Mesodermal cell (in vitro differentiated cells): ENCODE results near the gene BTBD17.
A peak's percentile ranks its signal among the peaks of the same experiment; 100 is the strongest.

Experiments
- H3K27ac ChIP-seq: 2 replicates; pipeline ENCODE4 v1.7.0; 2013; ENCODE audit warnings: mild to moderate bottlenecking, low read depth, low read length, moderate library complexity; ENCODE audit not compliant: severe bottlenecking
- H3K36me3 ChIP-seq: 2 replicates; pipeline ENCODE4 v1.7.1; 2013; ENCODE audit warnings: mild to moderate bottlenecking, low read length, moderate library complexity; ENCODE audit not compliant: control insufficient read depth, insufficient read depth
- H3K4me1 ChIP-seq: one replicate; pipeline ENCODE4 v1.7.1; 2013; ENCODE audit warnings: mild to moderate bottlenecking, low read length; ENCODE audit not compliant: insufficient read depth, control insufficient read depth, poor library complexity, severe bottlenecking
- H3K4me3 ChIP-seq: 2 replicates; pipeline ENCODE4 v1.7.0; 2013; ENCODE audit warnings: low read length, control low read depth, mild to moderate bottlenecking; ENCODE audit not compliant: insufficient read depth, poor library complexity, severe bottlenecking; ENCODE audit errors: extremely low read depth
- H3K9me3 ChIP-seq: 2 replicates; pipeline ENCODE4 v1.7.1; 2013; ENCODE audit warnings: mild to moderate bottlenecking, low read length, moderate library complexity; ENCODE audit not compliant: control insufficient read depth
- WGBS, 2 experiments: methylation state at CpG; one replicate each; pipeline ENCODE4 v1.1.5; 2013; ENCODE audit warnings: missing lambda C conversion rate in 2 of 2; ENCODE audit not compliant: insufficient coverage in 2 of 2; 5-methylcytosine and 5-hydroxymethylcytosine counted together

Gene BTBD17

DNA sequence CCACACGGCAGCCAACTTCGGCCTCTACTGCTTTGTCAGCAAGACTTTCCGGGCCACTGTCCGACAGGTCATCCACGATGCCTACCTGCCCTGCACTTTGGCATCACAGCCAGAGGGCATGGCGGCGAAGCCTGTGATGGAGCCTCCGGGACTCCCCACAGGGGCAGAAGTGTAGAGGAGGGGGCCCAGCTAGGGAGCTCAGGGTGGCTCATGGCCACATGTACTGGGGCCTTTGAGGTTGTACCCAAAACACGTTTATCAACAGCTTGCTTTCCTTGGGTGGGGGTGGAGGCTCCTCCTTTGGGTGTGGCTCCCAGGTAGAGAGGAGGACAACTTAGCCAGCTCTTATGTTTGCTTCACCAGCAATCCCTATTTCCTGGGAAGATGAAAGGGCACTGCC is 10.8 kb upstream of the BTBD17 start:
- no peaks in the 10 kb centered on the region for H3K4me1 ChIP-seq
- no peak overlapping the region for H3K27ac ChIP-seq
- H3K36me3 ChIP-seq = no peaks in the 10 kb centered on the region
- 92 to 93% methylated on average over 4 to 8 of the region's 9 CpGs for WGBS, 2 experiments
- H3K4me3 ChIP-seq = no peak overlapping the region
- no peaks in the 10 kb centered on the region for H3K9me3 ChIP-seq

DNA sequence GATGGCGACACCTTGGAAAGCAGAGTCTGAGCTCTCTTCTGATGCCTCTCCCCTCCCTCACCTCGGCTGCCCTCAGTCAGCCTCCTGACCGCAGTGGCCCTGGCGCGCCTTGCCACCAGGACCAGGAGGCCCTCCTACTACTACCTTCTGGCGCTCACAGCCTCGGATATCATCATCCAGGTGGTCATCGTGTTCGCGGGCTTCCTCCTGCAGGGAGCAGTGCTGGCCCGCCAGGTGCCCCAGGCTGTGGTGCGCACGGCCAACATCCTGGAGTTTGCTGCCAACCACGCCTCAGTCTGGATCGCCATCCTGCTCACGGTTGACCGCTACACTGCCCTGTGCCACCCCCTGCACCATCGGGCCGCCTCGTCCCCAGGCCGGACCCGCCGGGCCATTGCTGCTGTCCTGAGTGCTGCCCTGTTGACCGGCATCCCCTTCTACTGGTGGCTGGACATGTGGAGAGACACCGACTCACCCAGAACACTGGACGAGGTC is 10.0 kb upstream of the BTBD17 start:
- no peak overlapping the region for H3K27ac ChIP-seq
- no peaks in the 10 kb centered on the region for H3K9me3 ChIP-seq
- 94% methylated on average over 24 to 26 of the region's 26 CpGs for WGBS, 2 experiments
- H3K4me1 ChIP-seq = no peaks in the 10 kb centered on the region
- no peak overlapping the region for H3K4me3 ChIP-seq
- no peaks in the 10 kb centered on the region for H3K36me3 ChIP-seq

- no peaks in the 10 kb centered on the region for H3K9me3 ChIP-seq
- H3K4me3 ChIP-seq = no peak overlapping the region
- WGBS, 2 experiments = 91 to 93% methylated on average over 14 to 17 of the region's 17 CpGs
- no peak overlapping the region for H3K27ac ChIP-seq
- no peaks in the 10 kb centered on the region for H3K36me3 ChIP-seq
- no peaks in the 10 kb centered on the region for H3K4me1 ChIP-seq
Observed at GRCh38 chr17:74369665-74370490, 8.2 kb upstream of the BTBD17 start.

DNA sequence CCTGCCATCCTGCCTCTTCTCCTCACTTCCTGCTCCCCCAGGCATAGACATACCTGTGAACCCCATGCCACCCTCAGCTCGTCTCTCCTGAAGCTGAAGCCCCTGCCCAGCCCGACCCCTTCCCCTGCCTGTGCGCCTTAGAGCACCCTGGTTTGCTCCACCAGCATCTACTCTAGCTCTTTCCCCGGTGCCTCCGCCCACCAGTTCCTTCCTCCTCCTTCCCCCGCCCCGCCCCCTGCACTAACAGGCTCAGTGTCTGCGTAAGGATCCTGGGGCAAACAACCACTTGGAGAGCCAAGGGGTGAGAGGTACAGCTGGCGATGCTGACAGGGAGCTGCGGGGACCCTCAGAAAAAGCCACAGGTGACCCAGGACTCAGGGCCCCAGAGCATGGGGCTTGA is 7.6 kb upstream of the BTBD17 start:
- no peak overlapping the region for H3K27ac ChIP-seq
- no peaks in the 10 kb centered on the region for H3K4me1 ChIP-seq
- H3K4me3 ChIP-seq = no peak overlapping the region
- WGBS, 2 experiments = 38 to 52% methylated on average over 5 to 8 of the region's 10 CpGs
- no peaks in the 10 kb centered on the region for H3K9me3 ChIP-seq
- H3K36me3 ChIP-seq = no peaks in the 10 kb centered on the region

DNA sequence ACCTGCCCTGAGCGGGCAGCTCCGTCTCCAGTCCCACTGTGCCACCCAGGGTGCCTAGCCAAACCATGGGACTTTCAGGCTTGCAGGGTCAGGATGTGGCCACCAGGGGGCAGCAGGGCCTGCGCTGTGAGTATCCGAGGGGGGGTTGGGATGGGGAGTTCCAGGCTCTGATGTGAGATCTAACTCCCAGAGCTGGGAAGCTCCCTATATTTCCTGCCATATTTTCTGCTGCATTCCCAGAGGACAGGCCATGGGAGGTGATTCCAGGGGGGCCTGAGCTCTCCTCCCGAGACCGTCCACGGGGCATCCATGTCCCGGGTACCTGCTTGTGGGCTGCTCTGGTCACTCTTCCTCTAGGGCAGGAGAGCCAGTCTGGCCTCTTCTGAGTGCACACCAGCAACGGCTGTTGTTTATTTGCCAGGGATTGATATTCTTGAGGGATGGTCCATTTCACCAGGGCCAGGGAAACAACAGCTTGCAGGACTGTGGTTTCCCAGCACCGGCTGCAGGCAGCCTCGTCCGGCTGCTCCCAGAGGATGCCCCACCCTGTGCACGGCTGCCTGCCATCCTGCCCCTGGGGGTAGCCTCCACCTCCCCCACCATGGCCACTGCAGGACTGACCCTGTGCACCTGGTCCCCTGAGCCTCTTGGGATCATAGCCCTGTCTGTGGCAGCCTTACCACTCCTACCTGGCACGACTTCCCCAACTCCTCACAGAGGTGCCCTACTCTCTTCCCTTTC is 6.8 kb upstream of the BTBD17 start:
- Histone ChIP-seq H3K27ac (no peak overlapping the region), H3K36me3 (no peaks in the 10 kb centered on the region), H3K4me3 (no peak overlapping the region), H3K9me3 (no peaks in the 10 kb centered on the region), H3K4me1 (no peaks in the 10 kb centered on the region)
- WGBS, 2 experiments = 64 to 66% methylated on average over 10 to 11 of the region's 14 CpGs

GRCh38 chr17:74367206-74367605 is 5.5 kb upstream of the BTBD17 start, which contains the start of gene GPR142:
GPR142 (plus strand) TSS chr17:74367506; CDS start chr17:74369541, 2,035 bp downstream.
- H3K4me3 ChIP-seq = no peak within 1 kb of the TSS
- no peaks in the 10 kb centered on the region for H3K36me3 ChIP-seq
- no peaks in the 10 kb centered on the region for H3K9me3 ChIP-seq
- H3K27ac ChIP-seq = no peak within 1 kb of the TSS
- 83 to 85% methylated on average over 2 to 3 of the region's 5 CpGs for WGBS, 2 experiments
- H3K4me1 ChIP-seq = peaks cover 4% of the 10 kb centered on the region

GRCh38 chr17:74362810-74363498 is 1.3 kb upstream of the BTBD17 start:
- Histone ChIP-seq H3K4me3 (no peak overlapping the region), H3K9me3 (no peaks in the 10 kb centered on the region), H3K27ac (no peak overlapping the region), H3K4me1 (peaks cover 9% of the 10 kb centered on the region), H3K36me3 (no peaks in the 10 kb centered on the region)
- 77 to 80% methylated on average over 7 to 11 of the region's 14 CpGs for WGBS, 2 experiments

DNA sequence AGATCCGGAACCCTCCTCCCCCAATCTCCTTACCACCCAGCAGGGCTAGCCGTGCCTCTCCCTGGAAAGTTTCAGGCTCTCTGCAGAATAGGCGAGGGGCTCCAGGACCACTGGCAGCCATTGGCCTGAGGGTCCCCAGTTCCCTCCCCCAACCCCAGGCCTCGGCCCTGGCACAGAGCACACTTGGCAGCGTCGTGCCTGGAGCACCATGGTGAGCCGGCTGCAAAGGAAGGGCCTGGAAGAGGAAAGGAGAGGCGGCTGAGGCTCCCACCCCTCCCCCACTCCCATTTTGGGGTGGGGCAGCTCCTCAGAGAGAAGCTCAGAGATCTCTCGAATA is 369 bp upstream of the BTBD17 start:
- 0 to 26% methylated on average over 1 to 8 of the region's 9 CpGs for WGBS, 2 experiments
- Histone ChIP-seq H3K4me1 (peaks cover 9% of the 10 kb centered on the region), H3K27ac (no peak overlapping the region), H3K4me3 (no peak overlapping the region), H3K9me3 (no peaks in the 10 kb centered on the region), H3K36me3 (no peaks in the 10 kb centered on the region)

GRCh38 chr17:74360899-74361229 is 804 bp downstream of the BTBD17 start:
- peak overlapping the region; percentile 30 for H3K27ac ChIP-seq
- H3K36me3 ChIP-seq = no peaks in the 10 kb centered on the region
- no peak overlapping the region for H3K4me3 ChIP-seq
- WGBS, 2 experiments = 65% methylated on average over 6 to 7 of the region's 7 CpGs
- peaks cover 9% of the 10 kb centered on the region for H3K4me1 ChIP-seq
- H3K9me3 ChIP-seq = no peaks in the 10 kb centered on the region

DNA sequence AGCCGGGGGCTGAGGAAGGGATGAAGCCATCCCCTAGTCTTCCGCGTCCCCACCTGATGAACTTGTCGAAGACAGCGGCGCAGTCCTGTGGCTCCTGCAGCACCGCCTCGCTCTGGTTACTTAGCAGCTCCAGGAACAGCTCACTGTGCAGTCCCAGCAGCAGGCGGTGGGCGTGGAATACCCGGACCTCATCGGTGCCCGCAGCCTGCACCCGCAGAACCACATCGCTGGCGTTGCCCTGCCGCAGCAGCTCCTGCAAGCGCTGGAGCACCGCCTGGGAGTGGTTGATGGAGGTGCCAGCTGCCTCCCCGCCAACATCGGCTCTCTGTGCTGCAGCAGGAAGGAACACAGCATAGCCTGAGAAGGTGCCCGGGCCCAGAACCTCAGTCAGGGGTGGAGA is 1.8 kb downstream of the BTBD17 start:
- no peak overlapping the region for H3K4me3 ChIP-seq
- H3K9me3 ChIP-seq = no peaks in the 10 kb centered on the region
- WGBS, 2 experiments = 94 to 98% methylated on average over 22 of the region's 22 CpGs
- H3K36me3 ChIP-seq = no peaks in the 10 kb centered on the region
- no peak overlapping the region for H3K27ac ChIP-seq
- H3K4me1 ChIP-seq = peaks cover 9% of the 10 kb centered on the region
